Ovary (tissue), 9 donors: ENCODE measurements around the gene UNC5B. TPM values are rescaled to one million over a fixed set of nuclear protein-coding genes. Genes with fewer than 3 reads are reported as not detected.
"Not testable (repeated sequence)": the region's sequence is repeated elsewhere in the genome, so short reads cannot be mapped to it uniquely, and the experiment has no call there.

Experiments used
- DNase-seq, 5 donors: peaks; one replicate each; pipeline ENCODE4 v3.0.0-alpha.2; 2019 to 2020
- H3K27ac ChIP-seq, 2 donors: fragments of 200-600 bp; one replicate each; pipeline versions ENCODE4 v1.5.1 to v1.8.0; 2019 to 2022
- H3K27me3 ChIP-seq: fragments of 200-600 bp; one replicate; pipeline ENCODE4 v1.8.0; 2022
- H3K36me3 ChIP-seq: fragments of 200-600 bp; sonication (generic); one replicate; pipeline ENCODE4 v1.5.1; 2019
- H3K4me1 ChIP-seq: one replicate; pipeline ENCODE4 v1.8.1; 2013; ENCODE audit warnings: mild to moderate bottlenecking, moderate library complexity; ENCODE audit not compliant: insufficient read depth
- H3K4me3 ChIP-seq: fragments of 200-600 bp; sonication (generic); one replicate; pipeline ENCODE4 v1.5.1; 2017
- H3K9me3 ChIP-seq, 2 donors: fragments of 200-600 bp in 1 of 2; sonication (generic) in 1 of 2; one replicate each; pipeline versions ENCODE4 v1.5.1 to v1.8.1; 2013 to 2019; ENCODE audit warnings: mild to moderate bottlenecking in 1 of 2, moderate library complexity in 1 of 2
- EP300 ChIP-seq: sonication (generic); formaldehyde crosslinking; IDR thresholded peaks from one replicate; pipeline ENCODE4 v1.6.1; 2017; ENCODE audit warnings: antibody characterized with exemption
- POLR2A ChIP-seq: fragments of 450-650 bp; IDR thresholded peaks from one replicate; pipeline ENCODE4 v1.6.1; 2017; ENCODE audit warnings: antibody characterized with exemption, mild to moderate bottlenecking, moderate library complexity
- WGBS, 3 donors: extraction: QIAGEN DNeasy Blood & Tissue Kit in 1 of 3; methylation state at CpG; one replicate each; pipeline versions ENCODE4 v1.1.5 to v1.1.7; 2013 to 2017; 5-methylcytosine and 5-hydroxymethylcytosine counted together
- intact Hi-C, 4 donors: fragments of 100-400 bp; cut with DNase I; formaldehyde crosslinking; loops; one replicate each; pipeline versions ENCODE4 v1.11.0 to v1.15.1; 2022 to 2023
- polyA plus RNA-seq, 2 donors: library from polyadenylated mRNA; stranded (reverse); fragments of 200-250 nt in 1 of 2; fragments of 350-450 nt in 1 of 2; fragmentation: Illumina TruSeq in 1 of 2; extraction: RNeasy Lipid Tissue Mini Kit (QIAGEN cat#74804) in 1 of 2; gene quantifications; one replicate each; pipeline ENCODE4 v1.2.3, GENCODE V29; 2013 to 2014
- total RNA-seq, 7 donors: library from RNA; depleted of rRNA in 2 of 7; stranded (reverse); fragments of >200 nt in 2 of 7; fragmentation: NEBNext Ultra II Directional in 3 of 7; extraction: Animal tissue kit (Norgen Biotek cat#: 25700) in 3 of 7; gene quantifications; one replicate each; pipeline versions ENCODE4 v1.1.0 to v1.2.4, GENCODE V29; 2016 to 2023
- TF ChIP-seq, protein P1 (sequence below), 3 donors: fragments of 450-650 bp in 2 of 3; fragments of 200-600 bp in 1 of 3; IDR thresholded peaks; one replicate each; pipeline versions ENCODE4 v1.5.1 to v1.8.0; 2016 to 2022; ENCODE audit warnings: antibody characterized with exemption in 3 of 3, mild to moderate bottlenecking in 1 of 3
- donor health status: DM: no; HTN: no; CAD: no; lungs with moderate emphysema.
- donor health status: DM: no; HTN: no; CAD: no.
- donor health status: Bipolar disorder and iron deficiency.
- donor health status: DM: yes; HTN: yes; CAD: no.
- donor health status: DM: no; HTN: no; CAD: no.
- donor health status: DM: yes; HTN: yes; CAD: no.

UNC5B gene
- total and polyA plus RNA-seq, 9 donors = 2.7 to 48.0 (median 6.3) TPM

DNA sequence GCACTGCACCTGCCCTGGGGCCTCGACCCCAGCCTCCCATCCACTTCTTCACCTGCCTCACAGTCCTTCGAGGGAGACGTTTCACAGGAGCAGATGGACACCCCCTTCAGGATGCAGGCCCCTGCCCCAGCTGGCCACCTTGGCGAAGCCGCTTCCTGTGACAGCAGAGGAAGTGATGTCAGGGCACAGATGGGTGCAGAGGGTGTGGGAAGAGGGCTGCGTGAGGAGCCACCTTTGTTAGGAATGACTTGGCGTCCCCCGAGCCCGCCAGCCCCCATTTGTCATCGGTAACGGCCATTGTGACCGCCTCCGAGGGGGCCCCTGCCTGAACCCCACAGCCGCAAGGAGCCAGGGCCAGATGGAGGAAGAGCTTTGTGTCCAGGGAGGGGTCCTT lies 59.3 kb downstream of the UNC5B start:
- Histone ChIP-seq H3K9me3 (no peaks in the 10 kb centered on the region), H3K27me3 (no peaks in the 10 kb centered on the region), H3K27ac (no peak overlapping the region), H3K36me3 (no peaks in the 10 kb centered on the region), H3K4me3 (no peak overlapping the region), H3K4me1 (peaks cover 5% of the 10 kb centered on the region)
- 82 to 85% (median 85%) methylated on average over 14 of the region's 14 CpGs for WGBS, 3 donors
- TF ChIP-seq EP300 = no peak
- no peak for TF ChIP-seq POLR2A
- TF ChIP-seq, protein P1, sequence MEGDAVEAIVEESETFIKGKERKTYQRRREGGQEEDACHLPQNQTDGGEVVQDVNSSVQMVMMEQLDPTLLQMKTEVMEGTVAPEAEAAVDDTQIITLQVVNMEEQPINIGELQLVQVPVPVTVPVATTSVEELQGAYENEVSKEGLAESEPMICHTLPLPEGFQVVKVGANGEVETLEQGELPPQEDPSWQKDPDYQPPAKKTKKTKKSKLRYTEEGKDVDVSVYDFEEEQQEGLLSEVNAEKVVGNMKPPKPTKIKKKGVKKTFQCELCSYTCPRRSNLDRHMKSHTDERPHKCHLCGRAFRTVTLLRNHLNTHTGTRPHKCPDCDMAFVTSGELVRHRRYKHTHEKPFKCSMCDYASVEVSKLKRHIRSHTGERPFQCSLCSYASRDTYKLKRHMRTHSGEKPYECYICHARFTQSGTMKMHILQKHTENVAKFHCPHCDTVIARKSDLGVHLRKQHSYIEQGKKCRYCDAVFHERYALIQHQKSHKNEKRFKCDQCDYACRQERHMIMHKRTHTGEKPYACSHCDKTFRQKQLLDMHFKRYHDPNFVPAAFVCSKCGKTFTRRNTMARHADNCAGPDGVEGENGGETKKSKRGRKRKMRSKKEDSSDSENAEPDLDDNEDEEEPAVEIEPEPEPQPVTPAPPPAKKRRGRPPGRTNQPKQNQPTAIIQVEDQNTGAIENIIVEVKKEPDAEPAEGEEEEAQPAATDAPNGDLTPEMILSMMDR (IDR thresholded peaks at IDR 0.05) = no peak
- intact Hi-C loops = no loop called here
- no peak for DNase-seq

DNA sequence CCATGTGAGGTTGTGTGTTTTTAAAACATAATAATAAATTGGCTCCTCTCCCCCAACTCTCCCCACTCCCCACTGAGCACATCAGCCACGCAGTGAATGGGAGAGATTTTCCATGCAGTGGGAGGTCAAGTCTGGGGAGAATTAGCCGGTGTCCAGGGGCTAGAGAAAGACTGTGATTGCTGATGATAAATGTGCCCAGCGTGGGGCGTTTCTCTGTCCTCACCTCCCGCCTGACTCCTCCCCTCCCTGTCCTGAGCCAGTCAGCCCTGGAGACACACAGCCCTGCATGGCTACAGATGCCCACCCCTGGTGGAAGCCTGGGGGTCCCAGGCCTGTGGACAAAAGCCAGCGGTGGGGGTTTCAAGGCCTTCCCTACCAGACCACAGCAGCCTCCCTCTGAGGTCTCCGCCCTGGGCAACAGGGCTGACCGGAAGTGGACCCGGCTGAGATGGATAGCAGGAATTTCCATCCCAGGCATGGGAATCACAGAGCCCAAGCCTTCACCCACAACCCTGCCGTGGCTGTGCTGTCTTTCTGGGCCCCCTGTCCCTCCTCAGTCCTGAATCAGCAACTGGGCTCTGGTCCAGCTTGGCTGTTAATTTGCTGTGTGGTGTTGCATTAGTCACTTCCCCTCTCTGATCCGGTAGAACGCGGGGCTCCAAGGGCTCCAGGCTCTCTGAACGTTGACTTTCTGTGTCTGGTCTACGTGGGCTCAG lies 59.8 kb downstream of the UNC5B start:
- Histone ChIP-seq H3K36me3 (no peaks in the 10 kb centered on the region), H3K4me3 (no peak overlapping the region), H3K27ac (no peak overlapping the region), H3K4me1 (peaks cover 5% of the 10 kb centered on the region), H3K27me3 (no peaks in the 10 kb centered on the region), H3K9me3 (no peaks in the 10 kb centered on the region)
- 49 to 63% (median 59%) methylated on average over 15 of the region's 15 CpGs for WGBS, 3 donors
- TF ChIP-seq POLR2A = no peak
- TF ChIP-seq, protein P1 (IDR thresholded peaks at IDR 0.05) = no peak
- no peak for TF ChIP-seq EP300
- intact Hi-C loops = no loop called here
- no peak for DNase-seq

DNA sequence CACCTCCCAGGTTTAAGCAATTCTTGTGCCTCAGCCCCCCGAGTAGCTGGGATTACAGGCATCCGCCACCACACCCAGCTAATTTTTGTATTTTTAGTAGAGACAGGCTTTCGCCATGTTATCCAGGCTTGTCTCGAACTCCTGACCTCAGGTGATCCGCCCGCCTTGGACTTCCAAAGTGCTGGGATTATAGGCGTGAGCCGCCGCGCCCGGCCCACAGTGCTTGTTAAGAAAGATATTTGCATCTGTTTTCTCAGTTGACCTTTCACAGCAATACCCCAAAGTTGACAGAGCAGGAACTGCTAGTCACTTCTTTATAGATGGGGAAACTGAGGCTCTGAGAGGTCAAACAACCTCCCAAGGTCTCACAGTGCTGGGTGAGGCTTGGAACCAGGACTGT lies 60.6 kb downstream of the UNC5B start:
- 86 to 93% (median 90%) methylated on average over 11 of the region's 11 CpGs for WGBS, 3 donors
- H3K9me3 ChIP-seq, H3K27me3 ChIP-seq, intact Hi-C loops, H3K27ac ChIP-seq, DNase-seq, H3K36me3 ChIP-seq, H3K4me1 ChIP-seq, H3K4me3 ChIP-seq: not testable (repeated sequence)

DNA sequence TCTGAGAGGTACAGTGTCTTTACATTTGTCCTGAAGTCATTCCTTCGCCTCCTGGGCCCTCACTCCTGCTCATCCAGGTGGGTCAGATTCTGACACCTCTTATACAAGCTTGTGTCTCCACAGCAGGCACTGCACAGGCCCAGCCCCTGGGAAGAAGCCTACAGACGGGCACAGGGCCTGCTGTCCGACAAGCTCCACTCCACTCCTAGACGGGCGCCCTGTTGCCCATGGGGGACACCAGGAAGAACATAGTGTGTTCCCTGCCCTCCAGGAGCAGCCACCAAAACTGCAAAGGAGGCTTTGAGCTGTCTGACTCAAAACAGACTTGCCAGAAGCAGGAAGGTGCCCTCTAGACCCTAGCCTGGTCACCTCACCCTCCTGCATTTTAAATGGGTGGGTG lies 61.1 kb downstream of the UNC5B start:
- Histone ChIP-seq H3K36me3 (no peaks in the 10 kb centered on the region), H3K4me1 (peaks cover 5% of the 10 kb centered on the region), H3K9me3 (no peaks in the 10 kb centered on the region), H3K4me3 (no peak overlapping the region), H3K27me3 (no peaks in the 10 kb centered on the region), H3K27ac (no peak overlapping the region)
- no peak for DNase-seq
- WGBS, 3 donors = 95 to 97% (median 96%) methylated on average over 5 of the region's 5 CpGs
- TF ChIP-seq POLR2A = no peak
- no peak for TF ChIP-seq EP300
- TF ChIP-seq, protein P1 (IDR thresholded peaks at IDR 0.05) = no peak
- intact Hi-C loops = no loop called here
